GM12872 (cell line): Measurements from ENCODE around the gene HMGCL.

Source experiments
- CTCF ChIP-seq: IDR thresholded peaks from 3 replicates; pipeline ENCODE4 v1.5.1; 2011; ENCODE audit warnings: low read depth, mild to moderate bottlenecking, low read length, moderate library complexity; ENCODE audit not compliant: insufficient read depth

HMGCL gene

DNA sequence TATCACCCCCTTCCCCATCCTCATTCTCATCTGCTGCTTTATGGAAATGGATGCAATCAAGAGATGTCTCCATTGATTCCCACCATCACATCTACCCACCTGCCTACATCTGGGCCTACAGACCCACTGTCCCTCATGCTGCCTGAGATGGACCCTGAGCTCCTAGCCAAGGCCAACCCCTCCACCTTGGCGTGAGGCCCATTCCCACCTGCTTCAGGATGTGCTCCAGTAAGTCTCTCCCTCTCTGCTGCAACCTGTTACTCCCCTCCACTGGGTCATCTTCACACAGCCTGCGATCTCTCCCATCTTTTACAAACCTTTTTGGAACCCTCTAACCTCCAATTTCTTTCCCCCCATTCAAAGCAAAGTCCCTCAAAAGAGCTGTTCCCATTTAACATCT, 20.2 kb downstream of the HMGCL start:
- no peak for TF ChIP-seq CTCF

DNA sequence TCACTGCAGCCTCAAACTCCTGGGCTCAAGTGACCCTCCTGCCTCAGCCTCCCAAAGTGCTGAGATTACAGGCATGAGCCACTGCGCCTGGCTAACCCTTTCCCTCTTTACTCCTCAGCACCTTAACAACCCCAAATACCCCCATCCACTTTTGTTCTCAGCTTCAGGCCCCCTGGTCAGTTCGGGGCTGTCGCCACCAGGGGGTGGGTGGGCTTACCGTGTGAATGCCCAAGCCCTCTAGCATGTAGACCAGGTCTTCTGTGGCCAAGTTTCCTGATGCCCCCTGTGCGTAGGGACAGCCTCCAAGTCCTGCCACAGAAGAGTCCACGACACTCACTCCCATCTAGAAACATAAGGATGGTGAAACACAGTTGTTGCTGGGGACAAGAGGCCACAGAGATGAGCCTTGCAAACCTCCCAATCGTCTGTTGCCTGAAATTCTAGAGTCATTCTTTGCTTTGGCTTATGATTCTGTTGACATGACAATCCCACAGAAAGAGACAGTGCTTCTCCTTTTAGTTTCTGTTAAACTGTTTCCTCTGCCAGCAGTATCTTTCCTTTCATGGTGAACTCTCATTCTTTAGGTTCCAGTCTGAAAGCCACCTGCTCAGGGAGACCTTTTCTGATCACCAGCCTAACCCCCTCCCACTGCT, 20.9 kb downstream of the HMGCL start:
- TF ChIP-seq CTCF = peak; percentile 41

- no peak for TF ChIP-seq CTCF
These were observed 21.6 kb downstream of the HMGCL start for GRCh38 chr1:23803674-23804073.

DNA sequence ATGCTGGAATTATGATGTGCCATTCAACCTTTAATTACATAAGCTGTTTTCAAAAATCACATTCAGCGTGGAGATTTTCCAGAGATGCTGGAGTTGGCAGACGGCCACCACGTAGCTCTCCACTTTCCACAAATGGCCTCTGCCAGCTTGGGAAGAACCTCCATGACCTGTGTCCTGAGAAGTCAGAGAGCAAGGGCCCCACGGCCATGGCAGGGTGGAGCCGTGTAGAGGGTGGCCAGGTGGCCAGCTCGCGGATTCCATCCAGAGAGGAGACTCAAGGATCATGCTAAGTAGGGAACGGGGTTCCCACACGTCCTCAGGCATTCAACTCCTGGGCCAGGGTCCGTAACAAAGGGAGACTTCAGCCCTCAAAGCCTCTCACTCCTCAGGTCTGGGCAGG, 23.4 kb downstream of the HMGCL start:
- no peak for TF ChIP-seq CTCF

DNA sequence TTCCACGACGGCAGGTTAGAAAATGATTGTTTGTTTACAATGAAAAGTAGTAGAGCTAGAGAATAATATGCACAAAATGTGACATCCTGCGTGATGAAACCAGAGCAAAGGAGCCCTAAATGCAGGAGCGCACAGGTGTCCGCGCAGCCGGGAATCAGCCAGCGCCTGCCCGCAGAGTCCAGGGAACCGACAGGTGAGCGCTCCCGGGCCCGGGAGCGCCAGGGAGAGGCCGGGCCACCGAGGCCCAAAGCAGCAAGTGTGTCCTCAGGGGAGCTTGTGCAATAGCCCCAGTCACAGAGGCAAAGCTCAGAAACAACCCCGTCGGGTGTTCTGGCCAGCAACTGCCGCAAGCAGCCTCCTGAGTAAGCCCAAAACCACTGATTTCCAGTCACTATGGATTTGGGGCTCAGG, 23.9 kb downstream of the HMGCL start:
- TF ChIP-seq CTCF = no peak

- no peak for TF ChIP-seq CTCF
These were observed 24.6 kb downstream of the HMGCL start, which contains the start of gene GALE for GRCh38 chr1:23800400-23801337. Gene GALE (minus strand): TSS chr1:23800754. CDS start chr1:23799007, 1,747 bp downstream.

- TF ChIP-seq CTCF = no peak
These were observed 25.4 kb downstream of the HMGCL start for GRCh38 chr1:23799570-23800399.
